ENCODE results near the gene REEP6.

DNA sequence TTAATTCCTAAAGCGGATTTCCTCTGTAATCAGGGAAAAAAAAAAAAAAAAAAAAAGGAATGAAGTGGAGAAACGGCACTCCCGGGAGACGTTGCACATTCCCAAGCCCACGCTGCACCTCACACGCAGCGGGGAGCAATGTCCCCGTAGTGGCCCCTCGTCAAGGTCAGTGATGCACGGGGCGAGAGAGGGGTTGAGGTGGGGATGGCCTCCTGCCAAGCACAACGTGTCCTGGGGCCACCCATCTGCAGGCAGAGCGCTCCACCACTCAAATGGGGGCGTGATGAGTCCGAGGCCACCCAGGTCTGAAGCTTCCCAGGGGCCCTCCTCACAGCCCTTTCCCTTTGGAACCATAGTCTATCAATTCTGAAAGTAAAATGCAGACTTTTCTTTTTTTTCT lies 48.0 kb downstream of the REEP6 start:
- no peak for TF ChIP-seq POLR2A (IDR thresholded peaks at IDR 0.05)
- TF ChIP-seq, protein P1, sequence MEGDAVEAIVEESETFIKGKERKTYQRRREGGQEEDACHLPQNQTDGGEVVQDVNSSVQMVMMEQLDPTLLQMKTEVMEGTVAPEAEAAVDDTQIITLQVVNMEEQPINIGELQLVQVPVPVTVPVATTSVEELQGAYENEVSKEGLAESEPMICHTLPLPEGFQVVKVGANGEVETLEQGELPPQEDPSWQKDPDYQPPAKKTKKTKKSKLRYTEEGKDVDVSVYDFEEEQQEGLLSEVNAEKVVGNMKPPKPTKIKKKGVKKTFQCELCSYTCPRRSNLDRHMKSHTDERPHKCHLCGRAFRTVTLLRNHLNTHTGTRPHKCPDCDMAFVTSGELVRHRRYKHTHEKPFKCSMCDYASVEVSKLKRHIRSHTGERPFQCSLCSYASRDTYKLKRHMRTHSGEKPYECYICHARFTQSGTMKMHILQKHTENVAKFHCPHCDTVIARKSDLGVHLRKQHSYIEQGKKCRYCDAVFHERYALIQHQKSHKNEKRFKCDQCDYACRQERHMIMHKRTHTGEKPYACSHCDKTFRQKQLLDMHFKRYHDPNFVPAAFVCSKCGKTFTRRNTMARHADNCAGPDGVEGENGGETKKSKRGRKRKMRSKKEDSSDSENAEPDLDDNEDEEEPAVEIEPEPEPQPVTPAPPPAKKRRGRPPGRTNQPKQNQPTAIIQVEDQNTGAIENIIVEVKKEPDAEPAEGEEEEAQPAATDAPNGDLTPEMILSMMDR (IDR thresholded peaks at IDR 0.05), result no peak

All from uterus (tissue), 2 donors.